ENCODE measurements around the gene RPTOR.

The RPTOR gene

DNA sequence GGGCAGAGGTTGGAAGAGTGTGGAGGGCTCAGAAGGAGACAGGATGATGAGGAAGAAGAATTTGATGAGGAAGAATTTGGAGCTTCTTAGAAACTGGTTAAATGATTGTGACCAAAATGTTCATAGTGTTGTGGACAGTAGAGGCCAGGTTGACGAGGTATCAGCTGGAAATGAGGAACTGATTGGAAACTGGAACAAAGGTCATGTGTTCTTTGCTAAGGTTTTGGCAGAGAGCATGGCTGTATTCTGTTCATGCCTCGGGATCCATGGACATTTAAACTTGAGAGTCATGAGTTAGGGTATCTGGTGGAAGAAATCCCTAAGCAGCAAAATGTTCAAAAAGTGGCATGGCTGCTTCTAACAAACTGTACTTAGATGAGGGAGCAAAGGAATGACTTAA is 466.3 kb downstream of the RPTOR start:
- TF ChIP-seq, protein P1, sequence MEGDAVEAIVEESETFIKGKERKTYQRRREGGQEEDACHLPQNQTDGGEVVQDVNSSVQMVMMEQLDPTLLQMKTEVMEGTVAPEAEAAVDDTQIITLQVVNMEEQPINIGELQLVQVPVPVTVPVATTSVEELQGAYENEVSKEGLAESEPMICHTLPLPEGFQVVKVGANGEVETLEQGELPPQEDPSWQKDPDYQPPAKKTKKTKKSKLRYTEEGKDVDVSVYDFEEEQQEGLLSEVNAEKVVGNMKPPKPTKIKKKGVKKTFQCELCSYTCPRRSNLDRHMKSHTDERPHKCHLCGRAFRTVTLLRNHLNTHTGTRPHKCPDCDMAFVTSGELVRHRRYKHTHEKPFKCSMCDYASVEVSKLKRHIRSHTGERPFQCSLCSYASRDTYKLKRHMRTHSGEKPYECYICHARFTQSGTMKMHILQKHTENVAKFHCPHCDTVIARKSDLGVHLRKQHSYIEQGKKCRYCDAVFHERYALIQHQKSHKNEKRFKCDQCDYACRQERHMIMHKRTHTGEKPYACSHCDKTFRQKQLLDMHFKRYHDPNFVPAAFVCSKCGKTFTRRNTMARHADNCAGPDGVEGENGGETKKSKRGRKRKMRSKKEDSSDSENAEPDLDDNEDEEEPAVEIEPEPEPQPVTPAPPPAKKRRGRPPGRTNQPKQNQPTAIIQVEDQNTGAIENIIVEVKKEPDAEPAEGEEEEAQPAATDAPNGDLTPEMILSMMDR (IDR thresholded peaks at IDR 0.05; ENCODE audit: low read depth, low read length, missing control alignments): no peak
- no peak for DNase-seq (ENCODE audit: low read depth)
- H3K4me3 ChIP-seq (ENCODE audit: low read depth, low read length): no peak overlapping the region

DNA sequence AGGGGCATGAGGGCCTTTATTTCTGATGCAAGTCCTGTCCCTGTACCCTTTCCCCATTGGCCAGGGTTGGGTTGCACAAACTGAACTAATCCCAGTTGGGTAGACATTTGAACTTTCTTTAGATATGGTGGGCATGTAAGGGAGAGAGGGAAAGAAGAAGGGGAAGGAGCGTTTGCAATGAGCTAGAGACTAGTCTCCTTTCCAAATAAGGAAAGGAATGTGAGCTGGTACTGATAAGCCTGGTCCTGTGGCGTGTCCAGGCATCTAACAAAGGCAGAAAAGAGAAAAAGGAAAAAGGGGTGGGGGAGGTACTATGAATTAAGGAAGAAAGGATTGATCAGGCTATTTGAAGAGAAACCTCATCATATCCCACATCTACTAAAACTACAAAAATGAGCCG is 467.3 kb downstream of the RPTOR start:
- TF ChIP-seq, protein P1 (IDR thresholded peaks at IDR 0.05; ENCODE audit: low read depth, low read length, missing control alignments): no peak
- no peak overlapping the region for H3K4me3 ChIP-seq (ENCODE audit: low read depth, low read length)
- no peak for DNase-seq (ENCODE audit: low read depth)

DNA sequence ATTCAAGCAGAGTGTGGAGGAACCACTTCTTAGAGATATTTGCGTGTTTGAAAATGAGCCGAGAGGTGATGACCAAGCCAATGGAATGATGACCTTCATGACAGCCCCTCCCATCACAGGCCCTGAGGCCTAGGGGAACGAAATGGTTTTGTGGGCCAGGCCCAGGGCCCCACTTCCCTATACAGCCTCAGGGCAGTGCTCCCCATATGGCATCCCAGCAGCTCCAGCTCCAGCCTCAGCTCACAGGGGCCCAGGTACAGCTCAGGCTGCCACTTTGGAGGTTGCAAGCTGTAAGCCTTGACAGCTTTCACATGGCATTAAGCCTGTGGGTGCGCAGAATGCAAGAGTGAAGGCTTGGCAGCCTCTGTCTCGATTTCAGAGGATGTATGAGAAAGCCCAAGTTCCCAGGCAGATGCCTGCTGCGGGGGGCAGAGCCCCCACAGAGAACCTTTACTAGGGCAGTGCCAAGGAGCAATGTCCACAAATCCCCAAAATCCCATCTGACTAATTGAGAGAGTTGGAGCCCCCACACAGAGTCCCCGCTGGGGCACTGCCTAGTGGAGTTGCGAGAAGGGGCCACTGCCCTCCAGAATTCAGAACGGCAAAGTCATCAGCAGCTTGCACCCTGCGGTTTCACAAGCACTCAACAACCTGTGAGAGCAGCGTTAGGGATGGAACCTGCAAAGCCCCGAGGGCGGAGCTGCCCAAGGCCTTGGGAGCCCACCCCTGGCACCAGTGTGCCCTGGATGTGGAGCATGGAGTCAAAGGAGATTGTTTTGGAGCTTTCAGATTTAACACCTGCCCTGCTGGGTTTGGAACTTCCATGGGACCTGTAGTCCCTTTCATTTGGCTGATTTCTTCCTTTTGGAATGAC is 468.2 kb downstream of the RPTOR start:
- DNase-seq (ENCODE audit: low read depth): no peak
- TF ChIP-seq, protein P1 (IDR thresholded peaks at IDR 0.05; ENCODE audit: low read depth, low read length, missing control alignments): no peak
- no peak overlapping the region for H3K4me3 ChIP-seq (ENCODE audit: low read depth, low read length)

DNA sequence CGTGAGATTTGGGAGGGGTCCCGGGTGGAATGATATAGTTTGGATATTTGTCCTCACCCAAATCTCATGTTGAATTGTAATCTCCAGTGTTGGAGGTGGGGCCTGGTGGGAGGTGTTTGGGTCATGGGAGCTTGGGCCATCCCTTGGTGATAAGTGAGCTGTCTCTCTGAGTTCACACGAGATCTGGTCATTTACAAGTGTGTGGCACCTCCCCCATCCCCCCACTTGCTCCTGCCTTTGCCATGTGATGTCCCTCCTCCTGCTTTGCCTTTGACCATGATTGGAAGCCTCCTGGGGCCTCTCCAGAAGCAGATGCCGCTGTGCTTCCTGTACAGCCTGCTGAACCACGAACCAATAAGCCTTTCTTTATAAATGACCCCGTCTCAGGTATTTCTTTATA is 469.0 kb downstream of the RPTOR start:
- no peak for DNase-seq (ENCODE audit: low read depth)
- H3K4me3 ChIP-seq (ENCODE audit: low read depth, low read length): no peak overlapping the region
- TF ChIP-seq, protein P1 (IDR thresholded peaks at IDR 0.05; ENCODE audit: low read depth, low read length, missing control alignments): no peak

DNA sequence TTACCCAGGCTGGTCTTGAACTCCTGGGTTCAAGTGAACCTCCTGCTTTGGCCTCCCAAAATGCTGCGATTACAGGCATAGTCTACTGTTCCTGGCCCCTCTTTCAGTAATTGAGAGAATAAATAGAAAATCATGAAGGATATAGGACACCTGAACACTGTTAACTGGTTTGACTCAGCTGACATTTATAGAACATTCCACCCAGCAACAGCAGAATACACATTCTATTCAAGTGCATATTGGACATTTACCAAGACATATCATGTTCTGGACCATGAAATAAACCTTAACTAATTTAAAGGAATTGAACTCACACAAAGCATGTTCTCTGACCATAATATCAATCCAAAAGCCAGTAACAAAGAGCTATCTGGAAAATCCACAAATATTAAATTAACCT is 470.5 kb downstream of the RPTOR start:
- TF ChIP-seq, protein P1 (IDR thresholded peaks at IDR 0.05; ENCODE audit: low read depth, low read length, missing control alignments): no peak
- no peak overlapping the region for H3K4me3 ChIP-seq (ENCODE audit: low read depth, low read length)
- DNase-seq (ENCODE audit: low read depth): no peak

Measured in GM12864 (cell line).